ENCODE data around the gene MOB2. TPM values are rescaled to one million over a fixed set of nuclear protein-coding genes. Genes with fewer than 3 reads are reported as not detected.

The MOB2 gene
- total RNA-seq, 1 donor from 2014 or later: 26.4 TPM

GRCh38 chr11:1459764-1460395, 26.7 kb downstream of the MOB2 start:
- Histone ChIP-seq H3K9me3 (ENCODE audit: insufficient read depth, low read depth, low read length) (no peaks in the 10 kb centered on the region), H4K20me1 (ENCODE audit: insufficient read depth, low read length) (no peaks in the 10 kb centered on the region), H3K4me1 (ENCODE audit: insufficient read depth, low read length) (no peaks in the 10 kb centered on the region), H3K27ac (ENCODE audit: low read depth, low read length) (no peak overlapping the region), H2AFZ (ENCODE audit: low read depth, low read length) (no peak overlapping the region), H3K36me3 (ENCODE audit: insufficient read depth, low read length) (no peaks in the 10 kb centered on the region), H3K4me2 (ENCODE audit: low read length) (no peak overlapping the region), H3K79me2 (ENCODE audit: insufficient read depth, low read length) (no peaks in the 10 kb centered on the region), H3K27me3 (ENCODE audit: insufficient read depth, low read length) (no peaks in the 10 kb centered on the region), H3K9ac (ENCODE audit: low read length) (no peak overlapping the region), H3K4me3 (ENCODE audit: insufficient read depth, low read depth, low read length) (no peak overlapping the region)
- no peak for FAIRE-seq
- TF ChIP-seq EZH2 (IDR thresholded peaks at IDR 0.05; ENCODE audit: insufficient read depth, low read length) (no peak), CTCF (IDR thresholded peaks at IDR 0.05; ENCODE audit: insufficient read depth, low read depth, low read length) (no peak)
- H3K9me3 Mint-ChIP-seq (ENCODE audit: unreplicated experiment): no peaks in the 10 kb centered on the region
- H3K4me3 Mint-ChIP-seq (ENCODE audit: unreplicated experiment): no peak overlapping the region
- H3K4me1 Mint-ChIP-seq (ENCODE audit: low read depth, unreplicated experiment): no peaks in the 10 kb centered on the region
- no peaks in the 10 kb centered on the region for H3K36me3 Mint-ChIP-seq (ENCODE audit: low read depth, unreplicated experiment)
- no peaks in the 10 kb centered on the region for H3K27me3 Mint-ChIP-seq (ENCODE audit: low read depth, unreplicated experiment)
- no peak overlapping the region for H3K27ac Mint-ChIP-seq (ENCODE audit: unreplicated experiment)
- DNase-seq (ENCODE audit: low read depth): no peak

- Histone ChIP-seq H3K9ac (ENCODE audit: low read length) (no peak overlapping the region), H3K27ac (ENCODE audit: low read depth, low read length) (no peak overlapping the region), H3K27me3 (ENCODE audit: insufficient read depth, low read length) (no peaks in the 10 kb centered on the region), H3K4me1 (ENCODE audit: insufficient read depth, low read length) (no peaks in the 10 kb centered on the region), H4K20me1 (ENCODE audit: insufficient read depth, low read length) (no peaks in the 10 kb centered on the region), H2AFZ (ENCODE audit: low read depth, low read length) (no peak overlapping the region), H3K9me3 (ENCODE audit: insufficient read depth, low read depth, low read length) (no peaks in the 10 kb centered on the region), H3K4me2 (ENCODE audit: low read length) (no peak overlapping the region), H3K79me2 (ENCODE audit: insufficient read depth, low read length) (no peaks in the 10 kb centered on the region), H3K4me3 (ENCODE audit: insufficient read depth, low read depth, low read length) (no peak overlapping the region), H3K36me3 (ENCODE audit: insufficient read depth, low read length) (no peaks in the 10 kb centered on the region)
- H3K9me3 Mint-ChIP-seq (ENCODE audit: unreplicated experiment): no peaks in the 10 kb centered on the region
- no peak overlapping the region for H3K27ac Mint-ChIP-seq (ENCODE audit: unreplicated experiment)
- H3K4me1 Mint-ChIP-seq (ENCODE audit: low read depth, unreplicated experiment): no peaks in the 10 kb centered on the region
- no peak overlapping the region for H3K4me3 Mint-ChIP-seq (ENCODE audit: unreplicated experiment)
- TF ChIP-seq EZH2 (IDR thresholded peaks at IDR 0.05; ENCODE audit: insufficient read depth, low read length) (no peak), CTCF (IDR thresholded peaks at IDR 0.05; ENCODE audit: insufficient read depth, low read depth, low read length) (no peak)
- no peaks in the 10 kb centered on the region for H3K27me3 Mint-ChIP-seq (ENCODE audit: low read depth, unreplicated experiment)
- no peak for FAIRE-seq
- no peaks in the 10 kb centered on the region for H3K36me3 Mint-ChIP-seq (ENCODE audit: low read depth, unreplicated experiment)
- DNase-seq (ENCODE audit: low read depth): no peak
Measured at GRCh38 chr11:1459219-1459575, 27.4 kb downstream of the MOB2 start.

- Histone ChIP-seq H3K79me2 (ENCODE audit: insufficient read depth, low read length) (no peaks in the 10 kb centered on the region), H3K36me3 (ENCODE audit: insufficient read depth, low read length) (no peaks in the 10 kb centered on the region), H3K4me3 (ENCODE audit: insufficient read depth, low read depth, low read length) (no peak overlapping the region), H2AFZ (ENCODE audit: low read depth, low read length) (no peak overlapping the region), H3K27me3 (ENCODE audit: insufficient read depth, low read length) (no peaks in the 10 kb centered on the region), H4K20me1 (ENCODE audit: insufficient read depth, low read length) (no peaks in the 10 kb centered on the region), H3K27ac (ENCODE audit: low read depth, low read length) (no peak overlapping the region), H3K4me1 (ENCODE audit: insufficient read depth, low read length) (no peaks in the 10 kb centered on the region), H3K9ac (ENCODE audit: low read length) (no peak overlapping the region), H3K9me3 (ENCODE audit: insufficient read depth, low read depth, low read length) (no peaks in the 10 kb centered on the region), H3K4me2 (ENCODE audit: low read length) (no peak overlapping the region)
- Mint-ChIP-seq H3K36me3 (ENCODE audit: low read depth, unreplicated experiment) (no peaks in the 10 kb centered on the region), H3K4me1 (ENCODE audit: low read depth, unreplicated experiment) (no peaks in the 10 kb centered on the region), H3K27me3 (ENCODE audit: low read depth, unreplicated experiment) (no peaks in the 10 kb centered on the region), H3K27ac (ENCODE audit: unreplicated experiment) (no peak overlapping the region), H3K4me3 (ENCODE audit: unreplicated experiment) (no peak overlapping the region), H3K9me3 (ENCODE audit: unreplicated experiment) (no peaks in the 10 kb centered on the region)
- FAIRE-seq (no peak), DNase-seq (ENCODE audit: low read depth) (no peak)
- TF ChIP-seq EZH2 (IDR thresholded peaks at IDR 0.05; ENCODE audit: insufficient read depth, low read length) (no peak), CTCF (IDR thresholded peaks at IDR 0.05; ENCODE audit: insufficient read depth, low read depth, low read length) (no peak)
Measured at GRCh38 chr11:1458340-1459218, 28.0 kb downstream of the MOB2 start.
